GM12891 (cell line): ENCODE measurements around the gene RCE1.

Experiments used
- POLR2A ChIP-seq: IDR thresholded peaks from 2 replicates; pipeline ENCODE4 v1.6.1; 2011; ENCODE audit warnings: low read depth, low read length, control low read depth
- POLR2AphosphoS5 ChIP-seq: IDR thresholded peaks from 2 replicates; pipeline ENCODE4 v1.6.1; 2011; ENCODE audit warnings: low read depth, low read length, control low read depth
- SPI1 ChIP-seq: IDR thresholded peaks from 2 replicates; pipeline ENCODE4 v1.6.1; 2011; ENCODE audit warnings: low read depth, low read length, control low read depth
- TAF1 ChIP-seq: IDR thresholded peaks from 2 replicates; pipeline ENCODE4 v1.6.1; 2011; ENCODE audit warnings: low read depth, low read length, control low read depth

GRCh38 chr11:66815646-66816045 is 27.6 kb upstream of the RCE1 start:
- TF ChIP-seq POLR2A = no peak
- TF ChIP-seq POLR2AphosphoS5 = no peak
- TF ChIP-seq SPI1 = no peak
- no peak for TF ChIP-seq TAF1
